NB4 (cell line): Measurements from ENCODE around the gene CHTF18.
"Not testable (repeated sequence)": the region's sequence is repeated elsewhere in the genome, so short reads cannot be mapped to it uniquely, and the experiment has no call there.

ENCODE experiments used
- TF ChIP-seq, protein P1 (sequence below): IDR thresholded peaks from one replicate; pipeline ENCODE4 v1.5.1; 2012; ENCODE audit warnings: low read depth, low read length
- TF ChIP-seq, protein P2 (sequence below): IDR thresholded peaks from 2 replicates; pipeline ENCODE4 v1.6.1; 2011; ENCODE audit warnings: low read depth, low read length

DNA sequence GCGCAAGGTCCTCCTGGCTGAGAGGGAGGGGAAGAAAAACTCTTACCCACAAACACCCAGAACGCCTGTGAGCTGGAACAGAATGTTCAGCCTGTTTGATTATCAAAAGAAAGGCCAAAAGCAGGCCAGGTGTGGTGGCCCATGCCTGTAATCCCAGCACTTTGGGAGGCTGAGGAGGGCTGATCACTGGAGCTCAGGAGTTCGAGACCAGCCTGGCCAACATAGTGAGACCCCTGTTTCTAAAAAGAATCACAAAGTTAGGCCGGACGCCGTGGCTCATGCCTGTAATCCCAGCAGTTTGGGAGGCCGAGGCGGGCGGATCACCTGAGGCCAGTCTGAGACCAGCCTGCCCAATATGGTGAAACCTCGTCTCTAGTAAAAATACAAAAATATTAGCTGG lies 12.1 kb upstream of the CHTF18 start:
- TF ChIP-seq, protein P1, sequence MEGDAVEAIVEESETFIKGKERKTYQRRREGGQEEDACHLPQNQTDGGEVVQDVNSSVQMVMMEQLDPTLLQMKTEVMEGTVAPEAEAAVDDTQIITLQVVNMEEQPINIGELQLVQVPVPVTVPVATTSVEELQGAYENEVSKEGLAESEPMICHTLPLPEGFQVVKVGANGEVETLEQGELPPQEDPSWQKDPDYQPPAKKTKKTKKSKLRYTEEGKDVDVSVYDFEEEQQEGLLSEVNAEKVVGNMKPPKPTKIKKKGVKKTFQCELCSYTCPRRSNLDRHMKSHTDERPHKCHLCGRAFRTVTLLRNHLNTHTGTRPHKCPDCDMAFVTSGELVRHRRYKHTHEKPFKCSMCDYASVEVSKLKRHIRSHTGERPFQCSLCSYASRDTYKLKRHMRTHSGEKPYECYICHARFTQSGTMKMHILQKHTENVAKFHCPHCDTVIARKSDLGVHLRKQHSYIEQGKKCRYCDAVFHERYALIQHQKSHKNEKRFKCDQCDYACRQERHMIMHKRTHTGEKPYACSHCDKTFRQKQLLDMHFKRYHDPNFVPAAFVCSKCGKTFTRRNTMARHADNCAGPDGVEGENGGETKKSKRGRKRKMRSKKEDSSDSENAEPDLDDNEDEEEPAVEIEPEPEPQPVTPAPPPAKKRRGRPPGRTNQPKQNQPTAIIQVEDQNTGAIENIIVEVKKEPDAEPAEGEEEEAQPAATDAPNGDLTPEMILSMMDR: not testable (repeated sequence)
- TF ChIP-seq, protein P2, sequence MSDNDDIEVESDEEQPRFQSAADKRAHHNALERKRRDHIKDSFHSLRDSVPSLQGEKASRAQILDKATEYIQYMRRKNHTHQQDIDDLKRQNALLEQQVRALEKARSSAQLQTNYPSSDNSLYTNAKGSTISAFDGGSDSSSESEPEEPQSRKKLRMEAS: not testable (repeated sequence)
